Stimulated activated naive CD8-positive, alpha-beta T cell treated with anti-CD3 and anti-CD28 coated beads, Interleukin-15, Interleukin-2, amounts not matched to agents 100 ng/mL and 50 ng/mL, for 24 hours (primary cell): ENCODE results near the gene MMP20.
"Not testable (repeated sequence)": the region's sequence is repeated elsewhere in the genome, so short reads cannot be mapped to it uniquely, and the experiment has no call there.

ENCODE experiments used
- H3K27ac Mint-ChIP-seq: one replicate; pipeline ENCODE4 v1.8.0; 2021; ENCODE audit warnings: mild to moderate bottlenecking, mixed read lengths
- H3K27me3 Mint-ChIP-seq: one replicate; pipeline ENCODE4 v1.8.0; 2021; ENCODE audit warnings: mixed read lengths
- H3K36me3 Mint-ChIP-seq: one replicate; pipeline ENCODE4 v1.8.0; 2021; ENCODE audit warnings: low read depth, mixed read lengths
- H3K4me1 Mint-ChIP-seq: one replicate; pipeline ENCODE4 v1.8.0; 2021; ENCODE audit warnings: low read depth, mixed read lengths
- H3K4me3 Mint-ChIP-seq: one replicate; pipeline ENCODE4 v1.8.0; 2021; ENCODE audit warnings: mild to moderate bottlenecking, mixed read lengths
- H3K9me3 Mint-ChIP-seq: one replicate; pipeline ENCODE4 v1.8.0; 2021; ENCODE audit warnings: mixed read lengths

The MMP20 gene

DNA sequence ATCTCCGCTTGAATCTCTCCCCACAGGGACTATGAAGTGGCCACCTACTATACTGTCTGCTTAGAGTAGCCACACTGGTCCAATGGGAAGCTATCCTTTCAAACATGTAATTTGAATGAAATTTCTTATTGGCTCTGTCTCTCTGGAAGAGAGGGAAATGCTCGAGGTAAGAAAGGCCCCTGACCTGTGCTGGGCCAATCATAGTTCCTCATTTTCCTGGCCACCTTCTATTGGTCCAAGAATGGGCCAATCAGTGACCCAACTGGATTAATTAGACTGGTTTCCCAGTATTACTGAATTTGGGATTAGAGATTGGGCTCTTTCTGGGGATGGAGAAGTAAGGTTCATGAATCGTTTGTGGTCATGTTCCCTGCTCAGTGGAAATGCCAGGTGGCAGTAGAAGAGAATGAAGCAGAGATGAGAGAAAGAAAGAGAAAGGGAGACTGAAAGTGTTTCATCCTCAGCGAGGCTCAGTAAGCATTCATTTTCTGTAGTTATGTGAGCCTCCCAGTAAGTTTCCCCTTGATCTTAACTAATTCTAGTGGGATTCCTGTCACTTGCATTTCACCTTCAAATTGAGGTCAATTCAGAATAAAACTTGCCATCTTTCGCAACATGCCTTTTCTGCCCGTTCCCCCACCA, 8.4 kb upstream of the MMP20 start:
- Mint-ChIP-seq H3K4me3 (no peak overlapping the region), H3K27me3 (peaks cover 4% of the 10 kb centered on the region), H3K27ac (no peak overlapping the region), H3K9me3 (no peaks in the 10 kb centered on the region), H3K4me1 (no peaks in the 10 kb centered on the region), H3K36me3 (no peaks in the 10 kb centered on the region)

DNA sequence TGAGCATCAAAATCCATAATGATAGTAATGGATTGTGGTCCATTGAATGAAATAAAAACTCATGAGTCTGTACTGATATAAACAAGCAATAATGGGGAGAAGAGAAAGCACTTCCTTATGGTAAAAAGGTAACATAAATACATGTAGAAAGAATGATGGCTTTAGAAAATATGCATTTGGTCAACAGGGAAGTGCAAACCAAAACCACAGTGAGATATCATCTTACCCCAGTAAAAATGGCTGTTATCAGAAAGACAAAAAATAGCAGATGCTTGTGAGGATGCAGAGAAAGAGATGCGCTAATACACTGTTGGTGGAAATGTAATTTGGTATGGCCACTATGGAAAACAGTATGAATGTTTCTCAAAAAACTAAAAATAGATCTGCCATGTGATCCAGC, 6.9 kb upstream of the MMP20 start:
- Mint-ChIP-seq H3K36me3 (no peaks in the 10 kb centered on the region), H3K27me3 (peaks cover 4% of the 10 kb centered on the region), H3K4me1 (no peaks in the 10 kb centered on the region), H3K27ac (no peak overlapping the region), H3K9me3 (no peaks in the 10 kb centered on the region), H3K4me3 (no peak overlapping the region)

DNA sequence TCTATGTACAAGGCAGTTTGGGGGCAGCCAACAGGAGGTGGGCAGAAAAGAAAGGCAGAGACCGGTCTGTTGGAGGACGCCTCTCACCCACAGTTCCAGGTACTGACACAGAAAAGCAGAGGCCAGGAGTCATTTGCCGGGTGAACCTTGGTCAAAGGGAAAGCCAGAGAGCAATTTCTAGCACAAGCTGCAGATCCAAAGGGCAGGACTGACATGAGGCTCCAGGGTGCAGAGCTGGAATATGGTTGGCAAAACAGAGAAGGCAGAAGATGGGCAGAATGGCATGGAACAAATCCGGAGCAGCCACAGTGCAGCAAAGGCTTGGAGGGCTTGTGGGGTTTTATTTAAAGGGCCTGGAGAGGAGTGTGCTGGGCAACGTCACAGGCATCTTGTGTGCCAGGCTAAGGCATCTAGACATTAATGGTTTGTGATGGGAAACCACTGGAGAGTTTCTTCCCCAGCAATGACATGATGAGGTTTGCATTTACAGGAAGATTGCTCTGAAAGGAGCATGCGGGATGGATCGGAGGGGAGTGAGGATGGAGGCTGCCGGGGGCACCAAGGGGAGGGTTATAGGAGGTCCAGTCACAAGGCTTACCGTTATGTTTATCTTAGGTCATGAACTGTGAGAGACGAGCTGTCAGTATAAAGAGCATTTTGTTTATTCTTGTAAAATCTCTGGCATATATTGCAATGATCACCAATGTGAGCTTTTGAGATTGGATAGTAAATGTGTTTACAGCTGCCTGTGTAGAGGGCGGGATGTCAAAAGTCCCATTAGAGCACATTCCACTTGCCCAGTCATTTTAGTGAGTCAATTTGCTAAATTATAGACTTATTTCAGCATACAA, 5.7 kb upstream of the MMP20 start:
- peaks cover 14% of the 10 kb centered on the region for H3K27me3 Mint-ChIP-seq
- no peak overlapping the region for H3K4me3 Mint-ChIP-seq
- no peaks in the 10 kb centered on the region for H3K36me3 Mint-ChIP-seq
- H3K4me1 Mint-ChIP-seq = no peaks in the 10 kb centered on the region
- no peak overlapping the region for H3K27ac Mint-ChIP-seq
- H3K9me3 Mint-ChIP-seq = no peaks in the 10 kb centered on the region

DNA sequence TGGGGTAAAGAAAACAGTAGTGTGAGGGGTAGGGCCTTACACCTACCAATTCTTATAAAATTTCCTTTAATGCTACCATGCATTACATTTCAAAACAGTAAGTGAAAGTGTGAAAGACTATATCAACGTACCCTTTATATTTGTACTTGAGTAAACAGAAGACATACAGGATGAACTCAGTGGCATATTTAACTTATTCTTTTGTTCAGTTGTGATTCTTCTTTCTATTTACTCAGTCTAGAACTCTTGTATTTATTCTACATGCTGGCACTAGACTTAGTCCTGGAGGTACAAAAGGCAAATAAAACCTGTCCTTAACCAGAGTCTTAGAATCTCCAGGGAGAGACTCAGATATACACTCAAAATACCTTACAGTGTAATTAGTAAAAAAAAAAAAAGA, 4.8 kb upstream of the MMP20 start:
- H3K9me3 Mint-ChIP-seq, H3K36me3 Mint-ChIP-seq, H3K4me3 Mint-ChIP-seq, H3K4me1 Mint-ChIP-seq, H3K27ac Mint-ChIP-seq: not testable (repeated sequence)
- peaks cover 16% of the 10 kb centered on the region for H3K27me3 Mint-ChIP-seq

DNA sequence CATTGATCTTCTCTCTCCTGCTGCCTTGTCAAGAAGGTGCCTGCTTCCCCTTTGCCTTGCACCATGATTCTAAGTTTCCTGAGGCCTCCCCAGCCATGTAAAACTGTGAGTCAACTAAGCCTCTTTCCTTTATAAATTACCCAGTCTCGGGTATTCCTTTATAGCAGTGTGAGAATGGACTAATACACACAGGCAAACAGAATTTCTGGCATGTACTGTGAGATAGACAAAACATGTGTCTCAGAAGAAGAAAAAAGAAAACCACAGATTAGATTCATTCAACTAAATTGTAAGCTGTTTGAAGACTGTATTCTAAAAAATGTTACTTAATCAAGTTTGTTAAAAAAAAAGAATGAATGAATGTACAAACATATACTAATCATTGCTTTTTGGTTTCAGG, 1.5 kb upstream of the MMP20 start:
- Mint-ChIP-seq H3K27me3 (peaks cover 16% of the 10 kb centered on the region), H3K36me3 (no peaks in the 10 kb centered on the region)

DNA sequence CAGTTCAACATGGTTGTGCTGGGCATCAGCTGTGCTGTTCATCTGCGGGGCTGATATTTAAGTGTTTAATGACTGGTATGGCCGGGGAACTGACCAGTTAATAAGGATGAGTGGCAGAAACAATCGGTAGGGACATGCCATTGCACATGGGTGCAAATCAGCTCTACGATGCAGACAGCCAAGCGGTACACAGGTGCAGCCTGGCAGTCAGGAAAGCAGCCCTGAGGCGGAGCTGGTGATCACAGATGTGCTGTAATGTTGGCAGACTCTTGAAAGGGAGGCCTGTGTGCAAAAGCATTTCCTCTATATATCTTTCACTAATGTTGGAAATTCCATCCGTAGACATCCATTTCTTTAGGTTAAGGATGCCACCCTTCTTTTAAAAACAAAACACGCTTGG, 1.1 kb downstream of the MMP20 start:
- Mint-ChIP-seq H3K27me3 (peaks cover 17% of the 10 kb centered on the region), H3K36me3 (no peaks in the 10 kb centered on the region), H3K4me3 (no peak overlapping the region), H3K27ac (no peak overlapping the region), H3K9me3 (no peaks in the 10 kb centered on the region), H3K4me1 (no peaks in the 10 kb centered on the region)

More for the DNA sequence above, 1.5 kb upstream of the MMP20 start:
- Mint-ChIP-seq H3K4me1 (no peaks in the 10 kb centered on the region), H3K4me3 (no peak overlapping the region), H3K27ac (no peak overlapping the region), H3K9me3 (no peaks in the 10 kb centered on the region)

DNA sequence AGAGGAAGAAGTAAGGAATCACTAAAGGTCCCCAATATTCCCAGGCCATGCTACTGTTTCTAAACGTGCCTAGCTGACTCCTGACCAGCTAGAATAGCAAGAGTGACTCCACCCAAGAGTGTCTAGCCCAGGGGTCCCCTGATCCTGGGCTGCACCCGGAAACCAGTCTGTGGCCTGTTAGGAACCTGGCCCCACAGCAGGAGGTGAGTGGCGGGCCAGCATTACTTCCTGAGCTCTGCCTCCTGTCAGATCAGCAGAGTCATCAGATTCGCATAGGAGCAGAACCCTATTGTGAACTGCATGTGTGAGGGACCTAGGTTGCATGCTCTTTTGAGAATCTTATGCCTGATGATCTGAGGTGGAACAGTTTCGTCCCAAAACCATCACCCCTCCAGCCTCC, 2.0 kb downstream of the MMP20 start:
- no peaks in the 10 kb centered on the region for H3K9me3 Mint-ChIP-seq
- H3K36me3 Mint-ChIP-seq = no peaks in the 10 kb centered on the region
- H3K4me3 Mint-ChIP-seq = no peak overlapping the region
- no peaks in the 10 kb centered on the region for H3K4me1 Mint-ChIP-seq
- H3K27ac Mint-ChIP-seq = no peak overlapping the region
- peaks cover 16% of the 10 kb centered on the region for H3K27me3 Mint-ChIP-seq

DNA sequence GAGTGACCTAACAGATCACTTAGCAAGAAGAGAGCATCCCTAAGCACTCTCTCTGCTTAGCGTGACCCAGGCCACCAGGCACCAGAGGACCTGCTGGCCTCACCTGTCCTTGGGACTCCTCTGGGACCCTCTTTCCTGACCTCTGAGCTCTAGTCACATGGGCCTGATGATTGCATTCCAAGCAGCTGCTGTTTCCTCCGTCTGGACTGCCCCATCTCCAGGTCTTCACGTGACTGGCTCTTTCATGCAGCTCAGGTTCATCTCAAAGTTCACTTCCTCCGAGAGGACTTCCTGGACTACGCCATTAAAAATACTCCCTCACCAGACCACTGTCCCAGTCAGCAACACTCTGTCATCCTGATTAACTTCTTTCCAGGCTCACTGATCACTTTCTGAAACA, 2.9 kb downstream of the MMP20 start:
- H3K4me3 Mint-ChIP-seq = no peak overlapping the region
- no peak overlapping the region for H3K27ac Mint-ChIP-seq
- no peaks in the 10 kb centered on the region for H3K9me3 Mint-ChIP-seq
- H3K36me3 Mint-ChIP-seq = no peaks in the 10 kb centered on the region
- peaks cover 16% of the 10 kb centered on the region for H3K27me3 Mint-ChIP-seq
- no peaks in the 10 kb centered on the region for H3K4me1 Mint-ChIP-seq

DNA sequence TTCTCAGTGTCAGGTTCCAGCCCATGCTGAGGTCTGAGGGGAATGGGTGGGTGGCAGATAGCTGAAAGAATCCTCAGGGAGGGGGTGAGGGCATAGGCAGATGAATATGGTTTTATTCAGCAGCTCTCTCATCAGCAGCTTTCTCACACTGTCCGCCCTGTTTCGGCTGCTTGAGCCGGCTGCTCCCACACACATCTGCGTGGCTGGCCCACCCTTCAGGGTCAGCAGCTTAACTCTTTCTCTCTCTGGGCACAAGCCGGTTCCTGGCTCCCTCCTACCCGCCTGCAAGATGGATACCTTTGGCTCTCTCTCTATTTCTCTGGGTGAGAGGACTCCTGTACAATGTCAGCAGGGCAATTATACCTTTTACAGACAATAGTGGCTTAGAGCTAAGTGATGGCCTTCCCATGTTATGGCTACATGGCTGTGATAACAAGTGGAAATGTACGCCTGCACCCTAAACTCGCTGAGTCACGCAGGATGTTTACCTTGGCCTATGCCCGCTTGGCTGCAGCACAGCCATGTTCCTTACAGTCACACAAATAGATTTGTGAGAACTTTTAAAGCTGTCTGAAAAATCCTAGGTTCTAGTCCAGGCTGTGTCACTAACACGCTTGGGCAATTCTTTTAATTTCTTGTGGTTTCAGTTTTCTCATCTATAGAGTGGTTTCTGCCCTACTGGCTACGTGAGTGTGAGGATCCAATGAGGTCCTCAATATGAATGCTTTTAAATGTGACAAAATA, 4.1 kb downstream of the MMP20 start:
- Mint-ChIP-seq H3K9me3 (no peaks in the 10 kb centered on the region), H3K27ac (no peak overlapping the region), H3K4me1 (no peaks in the 10 kb centered on the region), H3K27me3 (peaks cover 7% of the 10 kb centered on the region), H3K4me3 (no peak overlapping the region), H3K36me3 (no peaks in the 10 kb centered on the region)

DNA sequence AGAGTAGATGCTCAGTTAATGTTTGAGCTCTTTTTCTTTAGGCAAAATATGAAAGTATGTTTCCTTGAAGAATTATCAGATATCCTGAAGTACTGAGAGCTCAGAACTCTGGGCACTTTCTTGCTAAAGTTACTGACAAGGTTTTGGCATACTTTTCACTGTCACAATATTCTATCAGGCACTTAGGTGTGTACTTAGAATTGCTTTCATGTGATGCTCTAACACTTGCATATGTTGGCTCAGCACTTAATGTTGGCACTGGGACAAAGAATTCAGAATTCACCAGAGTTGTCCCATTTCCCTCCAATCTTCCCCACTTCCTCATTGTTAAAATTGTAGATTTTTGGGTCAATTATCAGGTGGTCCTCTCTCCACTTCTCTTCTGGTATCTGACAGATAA, 5.0 kb downstream of the MMP20 start:
- Mint-ChIP-seq H3K36me3 (no peaks in the 10 kb centered on the region), H3K27ac (no peak overlapping the region), H3K27me3 (peaks cover 3% of the 10 kb centered on the region), H3K9me3 (no peaks in the 10 kb centered on the region), H3K4me1 (no peaks in the 10 kb centered on the region), H3K4me3 (no peak overlapping the region)

DNA sequence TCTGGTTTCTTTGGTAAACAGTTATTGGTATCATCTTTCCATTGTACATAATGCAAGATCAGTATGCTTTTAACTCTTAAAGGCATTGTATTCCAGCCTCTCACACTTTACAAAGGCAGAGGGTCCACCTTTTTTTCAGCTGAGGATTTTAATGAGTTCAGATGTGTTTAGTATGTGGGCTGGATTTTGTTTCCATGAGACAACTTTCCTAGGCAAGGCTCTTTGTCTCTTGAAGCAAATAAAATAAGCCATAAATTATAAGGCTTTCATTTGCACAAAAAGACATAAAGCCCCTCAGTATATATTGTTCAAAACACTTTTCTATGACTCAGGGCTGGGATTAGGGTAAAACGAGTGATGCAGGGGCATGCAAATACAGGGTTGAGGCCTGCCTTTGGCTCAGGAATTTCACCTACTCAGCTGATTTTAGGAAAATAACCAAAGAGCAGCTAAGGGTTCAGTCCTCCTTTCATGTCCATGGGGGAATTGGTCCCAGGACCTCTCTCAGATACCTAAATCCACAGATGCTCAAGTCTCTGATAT, 7.6 kb downstream of the MMP20 start:
- H3K4me3 Mint-ChIP-seq = no peak overlapping the region
- no peaks in the 10 kb centered on the region for H3K4me1 Mint-ChIP-seq
- no peaks in the 10 kb centered on the region for H3K9me3 Mint-ChIP-seq
- H3K27me3 Mint-ChIP-seq = peaks cover 3% of the 10 kb centered on the region
- no peaks in the 10 kb centered on the region for H3K36me3 Mint-ChIP-seq
- H3K27ac Mint-ChIP-seq = no peak overlapping the region

DNA sequence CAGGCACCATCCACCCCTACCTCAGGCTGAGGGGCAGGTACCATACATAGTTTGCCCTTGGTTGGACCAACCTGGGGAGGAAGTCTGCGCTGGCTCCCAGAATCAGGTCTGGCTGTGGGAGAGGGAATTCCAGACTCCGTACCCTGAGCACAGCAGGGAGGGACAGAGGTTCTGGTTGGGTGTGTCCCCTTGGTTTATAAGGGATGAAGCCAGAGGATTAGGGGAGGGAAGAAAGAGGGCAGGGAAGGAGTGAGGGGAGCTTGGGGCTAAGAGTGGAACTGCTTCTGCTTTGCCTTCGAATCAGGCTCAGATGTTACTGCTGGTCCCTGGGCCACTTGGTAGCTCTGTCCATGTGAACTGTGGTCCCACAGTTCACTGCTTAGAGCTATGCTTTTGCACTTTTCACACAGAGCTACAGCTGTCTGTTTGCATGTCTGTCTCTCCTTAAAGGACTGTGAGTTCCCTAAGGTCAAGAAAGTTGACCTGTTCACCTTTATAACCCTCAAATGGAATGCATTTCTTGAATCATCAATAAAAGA, 9.2 kb downstream of the MMP20 start:
- Mint-ChIP-seq H3K9me3 (no peaks in the 10 kb centered on the region), H3K27me3 (peaks cover 3% of the 10 kb centered on the region), H3K4me3 (no peak overlapping the region), H3K27ac (no peak overlapping the region), H3K36me3 (no peaks in the 10 kb centered on the region), H3K4me1 (peaks cover 8% of the 10 kb centered on the region)

DNA sequence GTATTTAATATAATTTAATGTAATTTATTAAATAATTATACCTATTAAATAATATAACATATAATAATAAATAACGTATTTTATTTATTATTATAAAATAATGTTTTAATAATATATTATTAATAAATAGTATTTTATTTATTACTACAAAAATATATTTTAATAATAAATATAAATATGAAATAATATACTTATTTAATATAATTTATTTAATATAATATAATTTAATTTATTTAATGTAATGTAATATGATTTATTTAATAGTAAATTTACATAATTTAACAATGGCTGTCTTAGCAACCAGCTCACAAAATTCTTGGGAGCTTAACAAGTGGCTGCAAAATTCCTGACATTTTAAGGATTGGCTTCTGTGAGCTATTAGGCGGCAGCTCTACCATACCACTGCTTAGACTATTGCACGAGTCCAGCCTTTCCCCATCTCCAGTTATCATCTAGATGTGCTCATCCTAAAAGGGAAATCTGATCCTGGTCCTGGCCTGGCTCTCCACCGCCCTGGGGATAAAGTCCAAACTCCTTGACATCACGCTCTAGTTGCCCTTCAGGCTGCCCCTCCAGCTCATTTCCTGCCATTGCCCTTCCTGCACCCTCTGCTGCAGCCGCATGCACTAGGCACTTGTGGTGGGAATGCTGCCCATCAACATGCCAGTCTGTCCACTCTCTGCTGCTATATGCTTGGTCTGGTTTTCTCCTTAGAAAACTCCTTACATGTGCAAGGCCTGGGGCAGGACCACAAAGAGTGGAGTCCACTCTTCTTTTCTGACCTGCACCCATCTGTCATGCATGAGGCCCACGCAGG, 9.8 kb downstream of the MMP20 start:
- Mint-ChIP-seq H3K9me3 (no peaks in the 10 kb centered on the region), H3K27ac (no peak overlapping the region), H3K36me3 (no peaks in the 10 kb centered on the region), H3K4me3 (no peak overlapping the region), H3K4me1 (peaks cover 9% of the 10 kb centered on the region), H3K27me3 (peaks cover 3% of the 10 kb centered on the region)

DNA sequence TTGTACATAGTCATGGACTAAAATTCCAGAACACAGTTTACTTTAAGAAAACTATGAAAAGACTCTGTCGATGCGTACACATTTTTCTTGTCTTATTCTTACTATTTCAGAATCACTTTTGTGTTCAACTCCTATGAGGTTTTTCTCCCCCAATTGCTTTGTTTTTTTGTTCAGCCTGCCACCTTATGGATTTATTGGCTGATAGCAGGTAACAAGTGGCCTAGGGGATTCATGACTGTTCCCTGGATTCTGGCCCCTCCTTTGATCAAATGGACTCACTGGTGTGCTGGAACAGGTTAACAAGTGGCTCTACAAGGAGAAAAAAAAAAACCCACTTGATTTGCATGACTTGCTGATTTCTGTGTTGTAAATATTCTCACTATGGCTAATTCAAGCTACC, 10.6 kb downstream of the MMP20 start:
- Mint-ChIP-seq H3K4me1 (peaks cover 9% of the 10 kb centered on the region), H3K36me3 (no peaks in the 10 kb centered on the region), H3K9me3 (no peaks in the 10 kb centered on the region), H3K27ac (no peak overlapping the region), H3K27me3 (peaks cover 3% of the 10 kb centered on the region), H3K4me3 (no peak overlapping the region)
